IMR-90 (cell line): Measurements from ENCODE around the gene RPS27.
"Not testable (repeated sequence)": the region's sequence is repeated elsewhere in the genome, so short reads cannot be mapped to it uniquely, and the experiment has no call there.

ENCODE experiments used
- BHLHE40 ChIP-seq: fragments of 150-350 bp; IDR thresholded peaks from 2 replicates; pipeline ENCODE4 v1.6.1; 2016; ENCODE audit warnings: mild to moderate bottlenecking, low read depth, low read length
- CEBPB ChIP-seq: IDR thresholded peaks from 2 replicates; pipeline ENCODE4 v1.6.1; 2012; ENCODE audit warnings: low read depth, low read length, improper control_type of control experiment
- CHD1 ChIP-seq: IDR thresholded peaks from 2 replicates; pipeline ENCODE4 v1.6.1; 2012; ENCODE audit warnings: low read depth, low read length, improper control_type of control experiment
- FOS ChIP-seq: fragments of 150-350 bp; IDR thresholded peaks from 2 replicates; pipeline ENCODE4 v1.6.1; 2016; ENCODE audit warnings: low read depth, low read length
- MAZ ChIP-seq: IDR thresholded peaks from 2 replicates; pipeline ENCODE4 v1.6.1; 2012; ENCODE audit warnings: low read depth, mild to moderate bottlenecking, low read length, improper control_type of control experiment, moderate library complexity, borderline replicate concordance
- MXI1 ChIP-seq: IDR thresholded peaks from 2 replicates; pipeline ENCODE4 v1.6.1; 2012; ENCODE audit warnings: low read depth, mild to moderate bottlenecking, low read length, moderate library complexity, borderline replicate concordance
- POLR2A ChIP-seq: IDR thresholded peaks from 2 replicates; pipeline ENCODE4 v1.6.1; 2012; ENCODE audit warnings: mild to moderate bottlenecking, low read depth, low read length
- RAD21 ChIP-seq: IDR thresholded peaks from 2 replicates; pipeline ENCODE4 v1.6.1; 2012; ENCODE audit warnings: low read length, improper control_type of control experiment
- RCOR1 ChIP-seq: IDR thresholded peaks from 2 replicates; pipeline ENCODE4 v1.6.1; 2012; ENCODE audit warnings: mild to moderate bottlenecking, low read length, improper control_type of control experiment; ENCODE audit not compliant: insufficient replicate concordance
- RFX5 ChIP-seq: IDR thresholded peaks from 2 replicates; pipeline ENCODE4 v1.8.0; 2012; ENCODE audit warnings: low read depth, mild to moderate bottlenecking, low read length, moderate library complexity
- SMC3 ChIP-seq: fragments of 150-350 bp; IDR thresholded peaks from 2 replicates; pipeline ENCODE4 v1.6.1; 2016; ENCODE audit warnings: low read depth, mild to moderate bottlenecking, antibody characterized with exemption, low read length, moderate library complexity
- TF ChIP-seq, protein P1 (sequence below): conservative IDR thresholded peaks from 2 replicates; pipeline ENCODE4 v1.5.1; 2012; ENCODE audit warnings: mild to moderate bottlenecking, low read depth, low read length, improper control_type of control experiment
- TF ChIP-seq, protein P2 (sequence below): fragments of 150-350 bp; IDR thresholded peaks from 2 replicates; pipeline ENCODE4 v1.6.1; 2017; ENCODE audit warnings: mild to moderate bottlenecking, antibody characterized with exemption, low read length, low read depth

DNA sequence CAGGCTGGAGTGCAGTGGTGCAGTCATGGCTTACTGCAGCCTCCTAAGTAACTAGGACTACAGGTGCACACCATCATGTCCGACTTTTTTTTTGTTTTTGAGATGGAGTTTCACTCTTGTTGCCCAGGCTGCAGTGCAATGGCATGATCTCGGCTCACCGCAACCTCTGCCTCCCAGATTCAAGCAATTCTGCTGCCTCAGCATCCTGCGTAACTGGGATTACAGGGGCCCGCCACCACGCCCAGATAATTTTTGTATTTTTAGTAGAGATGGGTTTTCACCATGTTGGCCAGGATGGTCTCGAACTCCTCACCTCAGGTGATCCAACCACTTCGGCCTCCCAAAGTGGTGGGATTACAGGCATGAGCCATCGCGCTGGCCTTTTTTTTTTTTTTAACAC lies 6.3 kb downstream of the RPS27 start:
- TF ChIP-seq, protein P1, sequence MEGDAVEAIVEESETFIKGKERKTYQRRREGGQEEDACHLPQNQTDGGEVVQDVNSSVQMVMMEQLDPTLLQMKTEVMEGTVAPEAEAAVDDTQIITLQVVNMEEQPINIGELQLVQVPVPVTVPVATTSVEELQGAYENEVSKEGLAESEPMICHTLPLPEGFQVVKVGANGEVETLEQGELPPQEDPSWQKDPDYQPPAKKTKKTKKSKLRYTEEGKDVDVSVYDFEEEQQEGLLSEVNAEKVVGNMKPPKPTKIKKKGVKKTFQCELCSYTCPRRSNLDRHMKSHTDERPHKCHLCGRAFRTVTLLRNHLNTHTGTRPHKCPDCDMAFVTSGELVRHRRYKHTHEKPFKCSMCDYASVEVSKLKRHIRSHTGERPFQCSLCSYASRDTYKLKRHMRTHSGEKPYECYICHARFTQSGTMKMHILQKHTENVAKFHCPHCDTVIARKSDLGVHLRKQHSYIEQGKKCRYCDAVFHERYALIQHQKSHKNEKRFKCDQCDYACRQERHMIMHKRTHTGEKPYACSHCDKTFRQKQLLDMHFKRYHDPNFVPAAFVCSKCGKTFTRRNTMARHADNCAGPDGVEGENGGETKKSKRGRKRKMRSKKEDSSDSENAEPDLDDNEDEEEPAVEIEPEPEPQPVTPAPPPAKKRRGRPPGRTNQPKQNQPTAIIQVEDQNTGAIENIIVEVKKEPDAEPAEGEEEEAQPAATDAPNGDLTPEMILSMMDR, result not testable (repeated sequence)
- not testable (repeated sequence) for TF ChIP-seq RFX5, RCOR1, FOS, BHLHE40, POLR2A, SMC3, CEBPB, MAZ, CHD1, MXI1, RAD21
- TF ChIP-seq, protein P2, sequence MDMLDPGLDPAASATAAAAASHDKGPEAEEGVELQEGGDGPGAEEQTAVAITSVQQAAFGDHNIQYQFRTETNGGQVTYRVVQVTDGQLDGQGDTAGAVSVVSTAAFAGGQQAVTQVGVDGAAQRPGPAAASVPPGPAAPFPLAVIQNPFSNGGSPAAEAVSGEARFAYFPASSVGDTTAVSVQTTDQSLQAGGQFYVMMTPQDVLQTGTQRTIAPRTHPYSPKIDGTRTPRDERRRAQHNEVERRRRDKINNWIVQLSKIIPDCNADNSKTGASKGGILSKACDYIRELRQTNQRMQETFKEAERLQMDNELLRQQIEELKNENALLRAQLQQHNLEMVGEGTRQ, result not testable (repeated sequence)
